HG03342 (cell line): Measurements from ENCODE around the gene STXBP1.
"Not testable (repeated sequence)": the region's sequence is repeated elsewhere in the genome, so short reads cannot be mapped to it uniquely, and the experiment has no call there.

Experiments
- ATAC-seq: cut with Tn5 transposase; IDR thresholded peaks from one replicate; pipeline ENCODE4 v1.9.1; 2021; ENCODE audit warnings: mild to moderate bottlenecking, moderate library complexity; ENCODE audit not compliant: unreplicated experiment

Gene STXBP1

DNA sequence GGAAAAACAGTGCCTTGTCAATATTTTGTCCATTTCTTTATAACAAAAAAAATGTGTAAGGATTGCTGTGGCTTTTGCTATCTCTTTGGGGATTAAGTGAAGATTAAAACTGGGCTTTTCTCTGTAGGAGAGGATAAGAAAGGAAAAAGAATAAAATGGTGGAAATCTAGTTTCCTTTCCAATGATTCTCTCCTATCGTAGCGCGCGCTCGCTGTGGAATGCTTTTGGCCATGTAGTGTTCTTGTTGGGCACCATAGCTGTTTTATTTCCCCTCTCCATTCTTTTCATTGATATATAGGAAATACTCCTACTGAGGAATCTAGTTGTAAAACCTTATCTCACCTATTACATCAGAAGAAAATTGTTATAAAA is 1.5 kb downstream of the STXBP1 start:
- ATAC-seq, result no peak

DNA sequence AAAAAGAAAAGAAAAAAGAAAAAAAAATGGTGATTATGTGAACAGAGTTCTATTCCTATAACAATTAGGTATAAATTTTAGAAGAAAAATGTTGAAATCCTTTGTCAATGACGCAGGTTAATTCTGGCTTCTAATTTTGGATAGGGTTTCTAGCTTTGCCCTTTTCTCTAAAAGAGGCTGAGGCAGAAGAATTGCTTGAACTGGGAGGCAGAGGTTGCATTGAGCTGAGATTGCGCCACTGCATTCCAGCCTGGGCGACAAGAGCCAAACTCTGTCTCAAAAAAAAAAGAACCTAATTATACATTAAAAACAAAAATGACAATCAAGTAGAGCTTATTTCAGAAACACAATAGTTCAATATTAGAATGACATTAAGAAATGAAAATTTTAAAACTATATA is 2.9 kb downstream of the STXBP1 start:
- ATAC-seq, result no peak

DNA sequence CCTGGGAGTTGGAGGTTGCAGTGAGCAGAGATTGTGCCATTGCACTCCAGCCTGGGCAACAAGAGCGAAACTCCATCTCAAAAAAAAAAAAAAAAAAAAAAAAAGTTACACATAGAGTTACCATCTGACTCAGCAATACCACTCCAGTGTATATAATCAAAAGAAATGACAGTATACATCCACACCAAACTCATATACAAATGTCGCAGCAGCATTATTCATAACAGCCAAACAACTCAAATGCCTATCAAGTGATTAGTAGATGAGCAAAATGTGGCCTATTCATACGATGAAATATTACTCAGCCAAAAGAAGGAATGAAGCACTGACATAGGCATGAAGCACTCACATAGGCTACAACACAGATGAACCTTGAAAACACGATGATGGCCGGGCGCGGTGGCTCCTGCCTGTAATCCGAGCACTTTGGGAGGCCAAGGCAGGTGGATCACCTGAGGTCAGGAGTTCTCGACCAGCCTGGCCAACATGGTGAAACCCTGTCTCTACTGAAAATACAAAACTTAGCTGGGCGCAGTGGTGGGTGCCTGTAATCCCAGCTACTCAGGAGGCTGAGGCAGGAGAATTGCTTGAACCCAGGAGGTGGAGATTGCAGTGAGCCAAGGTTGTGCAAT is 9.4 kb downstream of the STXBP1 start:
- ATAC-seq, result not testable (repeated sequence)

DNA sequence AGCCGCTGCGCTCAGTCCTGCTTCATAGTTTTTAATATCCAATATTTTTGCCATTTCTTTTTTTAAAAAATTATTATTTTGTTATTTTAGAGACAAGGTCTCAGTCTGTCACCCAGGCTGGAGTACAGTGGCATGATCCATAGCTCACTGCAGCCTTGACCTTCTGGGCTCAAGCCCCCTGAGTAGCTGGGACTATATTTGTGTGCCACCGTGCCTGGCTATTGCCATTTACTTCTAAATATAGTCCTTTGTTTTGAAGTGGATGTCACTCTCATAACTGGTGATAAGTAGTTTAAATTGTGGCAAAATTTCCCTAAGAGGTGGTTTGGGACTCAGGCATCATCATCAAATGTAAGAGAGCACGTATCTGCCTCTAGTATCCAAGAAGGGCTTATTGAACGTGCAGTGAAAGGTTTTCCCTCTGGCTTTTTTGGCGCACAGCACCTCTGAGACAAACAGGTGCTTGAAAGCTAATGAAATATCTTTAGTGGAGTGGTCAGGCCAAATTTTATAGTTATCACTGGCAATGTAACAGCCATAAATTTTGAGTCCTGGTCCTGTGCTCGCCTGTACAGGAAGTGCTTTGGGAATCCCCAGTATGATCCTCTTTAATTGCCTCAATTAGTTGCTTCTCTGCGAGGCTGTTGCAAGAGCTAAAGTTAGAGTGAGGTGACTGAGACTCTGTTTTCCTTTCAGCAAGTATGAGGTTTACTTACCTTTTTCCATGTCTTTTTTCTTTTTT is 14.8 kb downstream of the STXBP1 start:
- no peak for ATAC-seq

GRCh38 chr9:127627494-127627855 is 15.4 kb downstream of the STXBP1 start:
- no peak for ATAC-seq

DNA sequence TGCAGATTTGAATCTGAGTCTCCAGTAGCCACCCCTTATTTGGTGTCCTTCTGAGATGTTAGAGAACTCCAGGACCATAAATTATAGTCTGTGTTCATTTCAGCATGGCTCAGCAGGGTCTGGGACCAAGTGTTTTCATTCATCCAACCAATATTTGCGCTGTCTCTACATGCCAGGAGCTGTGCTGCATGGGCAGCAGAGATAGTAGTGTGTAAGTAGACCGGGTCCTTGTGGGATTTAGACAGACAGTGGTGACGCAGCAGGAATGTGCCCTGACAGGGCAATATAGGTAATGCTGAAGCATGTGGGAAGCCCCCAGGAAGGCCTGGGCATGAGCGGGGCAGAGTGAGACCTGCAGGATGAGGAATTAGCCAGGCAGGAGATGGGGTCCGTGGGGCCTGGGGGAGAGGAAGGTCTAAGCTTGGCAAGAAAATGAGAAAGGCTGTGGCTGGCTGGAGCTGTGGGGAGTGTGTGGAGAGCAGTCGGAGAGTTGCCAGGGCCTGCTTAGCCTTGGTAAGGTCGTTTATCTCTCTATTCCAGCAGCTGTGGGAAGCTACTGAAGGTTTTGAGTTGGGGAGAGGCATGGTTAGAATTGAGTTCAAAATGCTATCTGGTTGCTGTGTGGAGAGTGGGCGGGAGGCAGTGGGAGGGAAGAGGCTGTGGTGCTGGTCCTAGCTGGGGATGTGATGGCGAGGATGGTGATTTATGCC is 16.8 kb downstream of the STXBP1 start:
- ATAC-seq, result no peak

GRCh38 chr9:127629468-127630081 is 17.5 kb downstream of the STXBP1 start:
- ATAC-seq, result no peak

DNA sequence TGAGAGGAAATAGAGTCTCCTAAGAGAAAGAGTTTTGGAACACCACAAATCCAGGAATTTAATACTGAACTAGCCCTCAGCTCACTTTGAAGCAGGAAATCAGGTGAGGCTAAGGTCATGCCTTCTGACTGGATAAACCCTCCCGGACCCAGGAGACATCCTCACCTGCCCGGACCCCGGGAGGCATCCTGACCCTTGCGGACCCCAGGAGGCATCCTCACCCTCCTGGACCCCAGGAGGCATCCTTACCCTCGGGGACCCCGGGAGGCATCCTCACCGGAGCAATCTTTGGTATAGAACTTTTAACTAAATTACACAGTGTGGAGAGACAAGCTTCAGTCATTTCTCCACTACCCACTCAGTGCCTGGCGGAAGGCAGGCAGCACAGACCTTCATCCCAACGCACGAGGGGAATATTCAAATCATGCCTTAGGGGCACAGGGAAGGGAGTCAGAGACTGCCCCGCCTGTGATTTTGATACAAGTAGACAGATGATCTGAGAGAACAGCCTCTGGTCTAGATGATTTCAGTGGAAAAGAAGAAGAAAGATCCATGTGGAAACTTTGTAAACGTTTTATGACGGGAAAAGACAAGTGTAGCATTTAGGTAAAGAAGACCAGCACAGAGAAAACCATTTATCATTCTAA is 21.3 kb downstream of the STXBP1 start:
- ATAC-seq, result no peak

DNA sequence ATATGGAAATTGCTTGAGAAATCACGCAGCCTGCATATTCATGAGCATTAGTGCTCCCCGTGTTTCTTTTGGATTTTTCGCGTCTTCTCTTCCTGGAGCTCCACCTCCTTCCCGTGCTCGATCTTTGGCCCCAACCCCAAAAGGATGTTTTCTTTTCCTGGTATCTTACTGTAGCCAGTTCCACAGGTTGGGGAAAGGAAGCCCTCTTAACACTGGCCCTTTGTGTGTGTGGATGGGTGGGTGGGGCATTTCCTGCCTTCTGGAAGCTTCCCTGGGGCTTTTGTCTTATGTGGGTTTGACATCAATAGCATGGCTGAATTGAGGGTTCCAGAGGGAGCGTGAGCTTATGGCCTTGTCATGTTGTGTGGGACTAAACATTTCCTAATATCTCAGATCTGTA is 21.9 kb downstream of the STXBP1 start:
- no peak for ATAC-seq

- no peak for ATAC-seq
These were observed 22.6 kb downstream of the STXBP1 start for GRCh38 chr9:127634698-127635097.

GRCh38 chr9:127635201-127635735 is 23.2 kb downstream of the STXBP1 start:
- ATAC-seq, result no peak

- ATAC-seq, result no peak
These were observed 25.3 kb downstream of the STXBP1 start for GRCh38 chr9:127637322-127637847.

DNA sequence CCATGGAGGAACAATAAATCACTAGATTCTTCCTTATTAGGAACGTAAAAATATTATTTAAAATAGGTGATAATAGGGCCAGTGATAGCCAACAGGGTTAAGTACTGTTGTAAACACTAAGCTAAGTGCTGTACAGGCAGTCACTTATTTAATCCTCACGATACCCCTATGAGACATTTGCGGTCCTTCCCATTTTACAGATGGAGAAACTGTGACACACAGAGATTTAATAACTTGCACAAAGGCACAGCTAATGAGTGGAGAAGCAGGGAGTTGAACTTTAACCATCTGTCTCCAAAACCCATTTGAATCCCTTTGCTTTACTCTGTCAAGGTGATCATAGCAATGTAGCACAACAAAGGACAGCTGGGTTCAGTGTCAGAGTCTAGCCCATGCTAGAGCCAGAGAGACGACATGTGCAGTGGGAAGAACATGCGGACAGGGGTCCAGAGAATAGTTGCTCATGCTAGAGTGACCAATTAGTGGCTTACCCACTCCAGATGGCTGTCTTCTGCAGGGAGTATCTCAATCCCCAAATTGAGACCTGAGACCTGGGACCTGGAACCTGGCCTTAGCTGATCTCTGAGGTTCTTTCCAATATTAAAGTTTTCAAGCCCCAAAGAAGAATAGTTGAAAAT is 28.9 kb downstream of the STXBP1 start:
- no peak for ATAC-seq

GRCh38 chr9:127642082-127642740 is 30.1 kb downstream of the STXBP1 start:
- ATAC-seq, result no peak

GRCh38 chr9:127644146-127644827 is 32.2 kb downstream of the STXBP1 start:
- ATAC-seq, result no peak

DNA sequence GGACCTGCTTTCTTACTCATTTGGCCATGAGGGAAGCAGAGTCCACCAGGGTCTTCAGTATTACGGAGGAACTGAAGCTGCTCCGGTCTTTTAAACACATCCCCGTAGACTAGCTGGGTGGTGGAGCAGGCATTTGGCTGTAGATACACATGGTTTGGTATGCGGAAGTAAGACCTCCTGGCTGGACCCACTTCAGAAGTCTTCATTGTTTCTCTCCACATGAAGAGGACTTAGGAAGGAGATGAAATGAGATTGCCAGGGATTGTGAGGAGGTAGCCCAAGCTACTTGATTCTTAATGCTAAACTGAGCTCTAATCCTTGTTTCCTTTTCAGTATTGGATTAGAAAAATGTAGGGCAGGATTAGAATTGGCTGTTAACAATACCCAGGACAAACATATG is 32.9 kb downstream of the STXBP1 start:
- no peak for ATAC-seq

DNA sequence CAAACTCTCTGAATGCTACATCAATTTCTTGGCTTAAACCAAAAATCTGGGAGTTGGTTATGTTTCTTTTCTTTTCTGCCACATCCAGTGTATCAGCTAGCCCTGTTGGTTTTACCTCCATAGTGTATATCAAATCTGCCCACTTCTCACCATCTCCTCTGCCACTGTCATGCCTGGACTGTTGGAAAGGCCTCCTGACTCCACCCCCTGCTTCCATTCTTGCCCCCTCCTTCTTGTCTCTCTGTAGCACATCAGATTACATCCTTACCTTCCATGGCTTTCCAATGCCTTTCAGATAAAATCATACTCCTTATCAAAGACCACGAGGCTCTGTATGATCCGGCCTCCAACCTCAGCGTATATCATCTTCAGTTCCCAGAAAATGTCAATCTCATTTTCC is 35.4 kb downstream of the STXBP1 start:
- ATAC-seq, result no peak

DNA sequence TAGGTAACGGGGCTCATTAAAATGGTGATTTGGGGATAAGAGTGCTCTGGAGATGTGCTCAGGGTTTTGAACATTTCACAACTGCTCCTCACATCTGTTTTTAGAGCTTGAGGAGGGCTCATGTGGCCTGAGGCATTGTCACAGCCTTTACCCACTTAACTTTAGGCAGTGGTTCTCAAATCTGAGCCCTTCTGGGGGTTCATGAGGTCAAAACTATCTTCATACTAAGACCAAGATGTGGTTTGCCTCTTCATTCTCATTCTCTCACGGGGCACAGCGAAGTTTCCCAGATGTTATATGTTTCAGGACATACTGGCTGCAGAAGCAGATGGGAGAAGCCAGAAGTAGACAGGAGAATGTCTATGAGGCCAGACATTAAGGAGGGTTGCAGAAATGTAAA is 38.4 kb downstream of the STXBP1 start:
- ATAC-seq, result no peak
